GM12878 (cell line): Measurements from ENCODE around the gene DUSP18. TPM values are rescaled to one million over a fixed set of nuclear protein-coding genes. Genes with fewer than 3 reads are reported as not detected.

Experiments
- ATAC-seq: fragments of 200-7000 bp; cut with Tn5 transposase; 3 replicates; pipeline ENCODE4 v1.9.1; 2020; ENCODE audit warnings: mild to moderate bottlenecking, moderate library complexity
- BruUV-seq: library from RNA; stranded (reverse); fragments of 400-500 nt; replicated peaks from 2 replicates; lab custom pipeline; 2021; lab: Mats Ljungman, UMichigan
- CTCF ChIA-PET: fragments of 300-600 bp; sonication (Branson Sonifier 250); formaldehyde crosslinking; extraction: SDS; loops from one replicate; lab custom pipeline; 2021; ENCODE audit warnings: inconsistent platforms; lab: Yijun Ruan, JAX
- POLR2A ChIA-PET: fragments of 350-600 bp; formaldehyde crosslinking; extraction: SDS; loops from one replicate; lab custom pipeline; 2021; ENCODE audit warnings: inconsistent platforms; lab: Charles Lee
- RAD21 ChIA-PET: fragments of 300-600 bp; sonication (Branson Sonifier 250); formaldehyde crosslinking; loops from one replicate; lab custom pipeline; 2023; ENCODE audit warnings: antibody characterized with exemption; ENCODE audit not compliant: unreplicated experiment; lab: Charles Lee
- SMC1A ChIA-PET: fragments of 300-600 bp; sonication (Branson Sonifier 250); formaldehyde crosslinking; loops from one replicate; lab custom pipeline; 2023; ENCODE audit not compliant: unreplicated experiment, uncharacterized antibody; lab: Charles Lee
- DNase-seq: peaks from one replicate; pipeline ENCODE4 v3.0.0-alpha.2; 2011; ENCODE audit warnings: low read depth, low spot score
- FAIRE-seq: peaks from 3 replicates; lab custom pipeline; 2011; peaks lifted over from hg19 to GRCh38; lab: Jason Lieb, UNC
- H2AFZ ChIP-seq: 2 replicates; pipeline ENCODE4 v1.6.0; 2011; ENCODE audit warnings: low read depth, low read length, control low read depth; ENCODE audit not compliant: control insufficient read depth
- H3K27ac ChIP-seq: 2 replicates; pipeline ENCODE4 v1.5.1; 2011; ENCODE audit warnings: control low read depth; ENCODE audit not compliant: control insufficient read depth, insufficient read depth
- H3K27me3 ChIP-seq, 2 experiments: replicated peaks in 1 of 2; 2 replicates each; pipeline versions ENCODE4 v1.6.0 to v1.6.1; 2011; ENCODE audit warnings: low read length in 1 of 2; ENCODE audit not compliant: control insufficient read depth in 2 of 2, insufficient read depth in 2 of 2
- H3K36me3 ChIP-seq, 2 experiments: 2 replicates each; pipeline ENCODE4 v1.5.1; 2011; ENCODE audit warnings: low read length in 1 of 2; ENCODE audit not compliant: control insufficient read depth in 2 of 2, insufficient read depth in 2 of 2
- H3K4me1 ChIP-seq: 2 replicates; pipeline ENCODE4 v1.6.1; 2011; ENCODE audit warnings: mild to moderate bottlenecking, low read length, moderate library complexity, mixed read lengths; ENCODE audit not compliant: control insufficient read depth, insufficient read depth
- H3K4me2 ChIP-seq: 2 replicates; pipeline ENCODE4 v1.6.0; 2011; ENCODE audit warnings: control low read depth; ENCODE audit not compliant: control insufficient read depth, insufficient read depth
- H3K4me3 ChIP-seq: fragments of 200-600 bp; sonication (generic); 2 replicates; pipeline ENCODE4 v1.5.1; 2016
- H3K79me2 ChIP-seq: 2 replicates; pipeline ENCODE4 v1.6.0; 2011; ENCODE audit warnings: low read length; ENCODE audit not compliant: control insufficient read depth, insufficient read depth
- H3K9ac ChIP-seq: 2 replicates; pipeline ENCODE4 v1.8.0; 2011; ENCODE audit warnings: low read length, control low read depth, mixed read lengths; ENCODE audit not compliant: control insufficient read depth, insufficient read depth
- H3K9me3 ChIP-seq: replicated peaks from 3 replicates; pipeline ENCODE4 v1.5.1; 2011; ENCODE audit warnings: mild to moderate bottlenecking, low read length; ENCODE audit not compliant: control insufficient read depth, insufficient read depth
- H4K20me1 ChIP-seq: 2 replicates; pipeline ENCODE4 v1.6.0; 2011; ENCODE audit not compliant: control insufficient read depth, insufficient read depth
- CBFB ChIP-seq: IDR thresholded peaks from 2 replicates; pipeline ENCODE4 v1.6.1; 2016; ENCODE audit warnings: antibody characterized with exemption, low read depth
- CEBPB ChIP-seq, 2 experiments: fragments of 150-350 bp in 1 of 2; IDR thresholded peaks; 2 replicates each; pipeline ENCODE4 v1.6.1; 2012 to 2014; ENCODE audit warnings: low read depth in 2 of 2, low read length in 2 of 2, borderline replicate concordance in 1 of 2, inconsistent platforms in 1 of 2
- DPF2 ChIP-seq: fragments of 450-650 bp; IDR thresholded peaks from 2 replicates; pipeline ENCODE4 v1.6.1; 2017; ENCODE audit warnings: mild to moderate bottlenecking
- EZH2 ChIP-seq: IDR thresholded peaks from 2 replicates; pipeline ENCODE4 v1.6.1; 2012; ENCODE audit warnings: low read depth, mild to moderate bottlenecking, control low read depth, inconsistent platforms, low read length, borderline replicate concordance; ENCODE audit not compliant: control insufficient read depth
- NBN ChIP-seq: fragments of 450-650 bp; IDR thresholded peaks from 2 replicates; pipeline ENCODE4 v1.6.1; 2016
- NFXL1 ChIP-seq: fragments of 450-650 bp; IDR thresholded peaks from 2 replicates; pipeline ENCODE4 v1.6.1; 2017; ENCODE audit warnings: antibody characterized with exemption, mild to moderate bottlenecking, borderline replicate concordance
- NFYA ChIP-seq: IDR thresholded peaks from 2 replicates; pipeline ENCODE4 v1.6.1; 2011; ENCODE audit warnings: low read depth, mild to moderate bottlenecking, low read length, improper control_type of control experiment, borderline replicate concordance
- RBBP5 ChIP-seq: fragments of 200-600 bp; sonication (generic); conservative IDR thresholded peaks from 2 replicates; pipeline ENCODE4 v1.6.1; 2016
- RCOR1 ChIP-seq: conservative IDR thresholded peaks from 2 replicates; pipeline ENCODE4 v1.6.1; 2012; ENCODE audit warnings: low read depth, low read length, improper control_type of control experiment
- RUNX3 ChIP-seq: IDR thresholded peaks from 2 replicates; pipeline ENCODE4 v1.6.1; 2012; ENCODE audit warnings: low read length, inconsistent platforms
- SMC3 ChIP-seq: IDR thresholded peaks from 2 replicates; pipeline ENCODE4 v1.6.1; 2011; ENCODE audit warnings: low read length, improper control_type of control experiment, borderline replicate concordance
- TARDBP ChIP-seq: IDR thresholded peaks from 2 replicates; pipeline ENCODE4 v1.6.1; 2016; ENCODE audit warnings: borderline replicate concordance
- WGBS: methylation state at CpG from one replicate; pipeline ENCODE4 v1.1.6; 2016; ENCODE audit warnings: low lambda C conversion rate; ENCODE audit not compliant: insufficient replicate concordance, insufficient coverage; ENCODE audit errors: missing lambda C conversion rate; 5-methylcytosine and 5-hydroxymethylcytosine counted together
- in situ Hi-C: fragments of 300-500 bp; cut with MboI; formaldehyde crosslinking; loops from 9 replicates; pipeline ENCODE4 v1.14.3; 2018; ENCODE audit warnings: mixed read lengths
- intact Hi-C: fragments of 100-400 bp; cut with micrococcal nuclease; formaldehyde crosslinking; loops from one replicate; pipeline ENCODE4 v1.14.2; 2022; ENCODE audit not compliant: unreplicated experiment
- polyA plus RNA-seq, 11 experiments: library from polyadenylated mRNA; depleted of rRNA in 4 of 11; unstranded in 6 of 11; stranded (reverse) in 5 of 11; fragments of >200 nt; fragmentation: Nextera tagmentation in 4 of 11; fragmentation: Illumina TruSeq in 1 of 11; extraction: Ambion mirVana in 4 of 11; extraction: Trizol in 1 of 11; gene quantifications; 1 replicate in 1 of 11; 2 replicates in 10 of 11; pipeline versions ENCODE4 v1.2.1 to v1.2.3, GENCODE V29; 2011 to 2016; ENCODE audit warnings: inconsistent platforms in 2 of 11, missing spikeins in 2 of 11, low read depth in 1 of 11
- total RNA-seq, 4 experiments: library from RNA; depleted of rRNA in 3 of 4; stranded (reverse); fragments of >200 nt in 3 of 4; fragmentation: Illumina TruSeq in 1 of 4; extraction: Trizol in 1 of 4; gene quantifications; 2 replicates each; pipeline versions ENCODE4 v1.2.1 to v1.2.3, GENCODE V29; 2013 to 2021
- TF ChIP-seq, protein P1 (sequence below): fragments of 450-650 bp; IDR thresholded peaks from 2 replicates; pipeline ENCODE4 v1.6.1; 2017; ENCODE audit warnings: mild to moderate bottlenecking
- TF ChIP-seq, protein P2 (sequence below): fragments of 450-650 bp; IDR thresholded peaks from 2 replicates; pipeline ENCODE4 v1.6.1; 2017; ENCODE audit warnings: mild to moderate bottlenecking, moderate library complexity

DUSP18 gene
- total and polyA plus RNA-seq, 10 of the 15 experiments (the other 5 are each of a cell fraction or from before 2014, with no cell fraction given): 1.9 to 11.9 (median 7.7) TPM

DNA sequence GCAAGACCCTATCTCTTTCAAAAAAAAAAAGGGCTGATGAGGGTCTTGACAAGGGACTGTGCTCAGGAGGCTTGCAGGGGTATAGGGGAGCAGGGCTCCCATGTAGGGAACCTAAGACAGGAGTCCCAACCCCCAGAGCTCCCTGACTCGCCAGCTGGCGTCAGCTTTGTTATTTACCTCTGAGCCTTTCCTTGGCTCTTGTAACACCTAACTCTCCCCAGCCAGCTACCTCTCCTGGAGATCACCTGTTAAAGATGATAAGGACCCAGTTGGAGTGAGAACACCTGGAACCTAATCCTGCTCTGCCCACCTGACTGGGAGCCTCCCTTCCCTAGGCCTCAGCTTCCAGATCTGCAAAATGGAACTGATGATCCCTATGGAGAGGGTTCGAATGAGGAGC is 18.9 kb downstream of the DUSP18 start:
- H4K20me1 ChIP-seq: no peaks in the 10 kb centered on the region
- no peak for FAIRE-seq
- H2AFZ ChIP-seq: peak overlapping the region; percentile 65
- BruUV-seq: no TSS peak
- H3K36me3 ChIP-seq: no peaks in the 10 kb centered on the region; a peak in 2 of 4 replicates
- H3K4me3 ChIP-seq: no peak overlapping the region
- peaks cover 8% of the 10 kb centered on the region for H3K4me1 ChIP-seq
- H3K9ac ChIP-seq: no peak overlapping the region
- SMC1A ChIA-PET: interaction anchor here (0.7 to 1.9 kb wide), 4 partner anchors 14 to 106 kb away, joined by 3 to 8 read pairs (median 4); partner anchors contain the start of genes SLC35E4 and TCN2
- no peaks in the 10 kb centered on the region for H3K27me3 ChIP-seq
- RAD21 ChIA-PET: interaction anchor here (1.0 to 2.3 kb wide), 2 partner anchors 10 to 14 kb away, joined by 5 to 12 read pairs; partner anchors contain the start of gene SLC35E4
- no peak for DNase-seq
- CTCF ChIA-PET: interaction anchor here (0.7 to 2.3 kb wide), 5 partner anchors 12 to 107 kb away, joined by 3 to 15 read pairs (median 3); partner anchors contain the start of genes DUSP18 and SLC35E4
- H3K79me2 ChIP-seq: no peaks in the 10 kb centered on the region
- in situ Hi-C loops (loop anchor here (25.0 kb wide), 1 partner anchor 263 kb away; no protein-coding TSS in a partner anchor), intact Hi-C loops (no loop called here)
- WGBS: 90% methylated on average over 3 of the region's 3 CpGs
- POLR2A ChIA-PET: interaction anchor here (0.6 to 0.7 kb wide), 2 partner anchors 95 to 307 kb away, joined by 3 read pairs; no protein-coding TSS in a partner anchor
- peak overlapping the region; percentile 28; the same call in 1 of the 2 replicates for H3K27ac ChIP-seq
- no peak for ATAC-seq
- no peaks in the 10 kb centered on the region for H3K9me3 ChIP-seq
- no peak overlapping the region for H3K4me2 ChIP-seq
- no peak for TF ChIP-seq NFYA
- TF ChIP-seq NBN: no peak
- TF ChIP-seq CBFB: no peak
- TF ChIP-seq RBBP5: no peak
- TF ChIP-seq, protein P1, sequence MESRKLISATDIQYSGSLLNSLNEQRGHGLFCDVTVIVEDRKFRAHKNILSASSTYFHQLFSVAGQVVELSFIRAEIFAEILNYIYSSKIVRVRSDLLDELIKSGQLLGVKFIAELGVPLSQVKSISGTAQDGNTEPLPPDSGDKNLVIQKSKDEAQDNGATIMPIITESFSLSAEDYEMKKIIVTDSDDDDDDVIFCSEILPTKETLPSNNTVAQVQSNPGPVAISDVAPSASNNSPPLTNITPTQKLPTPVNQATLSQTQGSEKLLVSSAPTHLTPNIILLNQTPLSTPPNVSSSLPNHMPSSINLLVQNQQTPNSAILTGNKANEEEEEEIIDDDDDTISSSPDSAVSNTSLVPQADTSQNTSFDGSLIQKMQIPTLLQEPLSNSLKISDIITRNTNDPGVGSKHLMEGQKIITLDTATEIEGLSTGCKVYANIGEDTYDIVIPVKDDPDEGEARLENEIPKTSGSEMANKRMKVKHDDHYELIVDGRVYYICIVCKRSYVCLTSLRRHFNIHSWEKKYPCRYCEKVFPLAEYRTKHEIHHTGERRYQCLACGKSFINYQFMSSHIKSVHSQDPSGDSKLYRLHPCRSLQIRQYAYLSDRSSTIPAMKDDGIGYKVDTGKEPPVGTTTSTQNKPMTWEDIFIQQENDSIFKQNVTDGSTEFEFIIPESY: no peak
- no peak for TF ChIP-seq SMC3
- no peak for TF ChIP-seq EZH2
- no peak for TF ChIP-seq RCOR1
- no peak for TF ChIP-seq RUNX3
- TF ChIP-seq DPF2: no peak
- TF ChIP-seq CEBPB (IDR thresholded peaks at IDR 0.05; ENCODE audit: borderline replicate concordance in 1 of 2, low read depth in 2 of 2, low read length in 2 of 2): no peak
- TF ChIP-seq, protein P2, sequence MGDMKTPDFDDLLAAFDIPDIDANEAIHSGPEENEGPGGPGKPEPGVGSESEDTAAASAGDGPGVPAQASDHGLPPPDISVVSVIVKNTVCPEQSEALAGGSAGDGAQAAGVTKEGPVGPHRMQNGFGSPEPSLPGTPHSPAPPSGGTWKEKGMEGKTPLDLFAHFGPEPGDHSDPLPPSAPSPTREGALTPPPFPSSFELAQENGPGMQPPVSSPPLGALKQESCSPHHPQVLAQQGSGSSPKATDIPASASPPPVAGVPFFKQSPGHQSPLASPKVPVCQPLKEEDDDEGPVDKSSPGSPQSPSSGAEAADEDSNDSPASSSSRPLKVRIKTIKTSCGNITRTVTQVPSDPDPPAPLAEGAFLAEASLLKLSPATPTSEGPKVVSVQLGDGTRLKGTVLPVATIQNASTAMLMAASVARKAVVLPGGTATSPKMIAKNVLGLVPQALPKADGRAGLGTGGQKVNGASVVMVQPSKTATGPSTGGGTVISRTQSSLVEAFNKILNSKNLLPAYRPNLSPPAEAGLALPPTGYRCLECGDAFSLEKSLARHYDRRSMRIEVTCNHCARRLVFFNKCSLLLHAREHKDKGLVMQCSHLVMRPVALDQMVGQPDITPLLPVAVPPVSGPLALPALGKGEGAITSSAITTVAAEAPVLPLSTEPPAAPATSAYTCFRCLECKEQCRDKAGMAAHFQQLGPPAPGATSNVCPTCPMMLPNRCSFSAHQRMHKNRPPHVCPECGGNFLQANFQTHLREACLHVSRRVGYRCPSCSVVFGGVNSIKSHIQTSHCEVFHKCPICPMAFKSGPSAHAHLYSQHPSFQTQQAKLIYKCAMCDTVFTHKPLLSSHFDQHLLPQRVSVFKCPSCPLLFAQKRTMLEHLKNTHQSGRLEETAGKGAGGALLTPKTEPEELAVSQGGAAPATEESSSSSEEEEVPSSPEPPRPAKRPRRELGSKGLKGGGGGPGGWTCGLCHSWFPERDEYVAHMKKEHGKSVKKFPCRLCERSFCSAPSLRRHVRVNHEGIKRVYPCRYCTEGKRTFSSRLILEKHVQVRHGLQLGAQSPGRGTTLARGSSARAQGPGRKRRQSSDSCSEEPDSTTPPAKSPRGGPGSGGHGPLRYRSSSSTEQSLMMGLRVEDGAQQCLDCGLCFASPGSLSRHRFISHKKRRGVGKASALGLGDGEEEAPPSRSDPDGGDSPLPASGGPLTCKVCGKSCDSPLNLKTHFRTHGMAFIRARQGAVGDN: no peak
- TF ChIP-seq NFXL1: no peak
- TF ChIP-seq TARDBP: no peak
